ENCODE results near the gene DLG1.

Gene DLG1

GRCh38 chr3:197168063-197168462, 130.3 kb downstream of the DLG1 start:
- DNase-seq, result no peak

- DNase-seq, result no peak
These were observed 130.9 kb downstream of the DLG1 start for GRCh38 chr3:197167549-197167948.

GRCh38 chr3:197165890-197166289, 132.5 kb downstream of the DLG1 start:
- DNase-seq, result no peak

GRCh38 chr3:197155046-197155445, 143.4 kb downstream of the DLG1 start:
- no peak for DNase-seq

- DNase-seq, result no peak
These were observed 146.8 kb downstream of the DLG1 start for GRCh38 chr3:197151580-197151979.

- DNase-seq, result no peak
These were observed 148.9 kb downstream of the DLG1 start for GRCh38 chr3:197149528-197149927.

- no peak for DNase-seq
These were observed 154.2 kb downstream of the DLG1 start for GRCh38 chr3:197144188-197144587.

GRCh38 chr3:197139586-197139985, 158.8 kb downstream of the DLG1 start:
- DNase-seq, result no peak

- DNase-seq, result no peak
These were observed 160.7 kb downstream of the DLG1 start for GRCh38 chr3:197137751-197138150.

GRCh38 chr3:197136744-197137143, 161.7 kb downstream of the DLG1 start:
- DNase-seq, result no peak

- no peak for DNase-seq
These were observed 163.2 kb downstream of the DLG1 start for GRCh38 chr3:197135212-197135611.

- no peak for DNase-seq
These were observed 165.4 kb downstream of the DLG1 start for GRCh38 chr3:197132916-197133530.

- no peak for DNase-seq
These were observed 172.8 kb downstream of the DLG1 start for GRCh38 chr3:197125636-197126035.

- DNase-seq, result no peak
These were observed 173.7 kb downstream of the DLG1 start for GRCh38 chr3:197124713-197125112.

- no peak for DNase-seq
These were observed 176.0 kb downstream of the DLG1 start for GRCh38 chr3:197122394-197122793.

GRCh38 chr3:197117114-197117513, 181.3 kb downstream of the DLG1 start:
- no peak for DNase-seq

GRCh38 chr3:197114007-197114406, 184.4 kb downstream of the DLG1 start:
- no peak for DNase-seq

GRCh38 chr3:197111685-197112084, 186.7 kb downstream of the DLG1 start:
- DNase-seq, result no peak

GRCh38 chr3:197105786-197106185, 192.6 kb downstream of the DLG1 start:
- DNase-seq, result no peak

GRCh38 chr3:197104738-197105137, 193.7 kb downstream of the DLG1 start:
- no peak for DNase-seq

GRCh38 chr3:197103766-197104165, 194.6 kb downstream of the DLG1 start:
- no peak for DNase-seq

GRCh38 chr3:197093871-197094270, 204.5 kb downstream of the DLG1 start:
- DNase-seq, result no peak

GRCh38 chr3:197088370-197088769, 210.0 kb downstream of the DLG1 start:
- no peak for DNase-seq

- no peak for DNase-seq
These were observed 213.3 kb downstream of the DLG1 start for GRCh38 chr3:197085137-197085536.

- DNase-seq, result peak; percentile 52
These were observed 214.9 kb downstream of the DLG1 start for GRCh38 chr3:197083486-197083885.

- no peak for DNase-seq
These were observed 215.5 kb downstream of the DLG1 start for GRCh38 chr3:197082871-197083270.

Measured in NCI-H524 treated with DMSO at 0.1 percent for 48 hours (cell line).